Mononuclear cell (primary cell): ENCODE data around the gene SHISA7. TPM values are rescaled to one million over a fixed set of nuclear protein-coding genes. Genes with fewer than 3 reads are reported as not detected.

Experiments used
- H3K27me3 ChIP-seq: 2 replicates; pipeline ENCODE4 v1.6.0; 2011; ENCODE audit warnings: low read length, control low read depth; ENCODE audit not compliant: insufficient read depth
- H3K4me1 ChIP-seq: 2 replicates; pipeline ENCODE4 v1.5.1; 2011; ENCODE audit warnings: mild to moderate bottlenecking, low read length, control low read depth; ENCODE audit not compliant: insufficient read depth
- H3K4me3 ChIP-seq: 2 replicates; pipeline ENCODE4 v1.5.1; 2011; ENCODE audit warnings: mild to moderate bottlenecking, low read length, moderate library complexity
- H3K9me3 ChIP-seq: 2 replicates; pipeline ENCODE4 v1.5.1; 2011; ENCODE audit warnings: low read depth, mild to moderate bottlenecking, control low read depth, low read length
- total RNA-seq: library from RNA; depleted of rRNA; stranded (reverse); fragments of >200 nt; gene quantifications from one replicate; pipeline ENCODE4 v1.2.3, GENCODE V29; 2012

The SHISA7 gene
- total RNA-seq, 1 donor, result not detected

DNA sequence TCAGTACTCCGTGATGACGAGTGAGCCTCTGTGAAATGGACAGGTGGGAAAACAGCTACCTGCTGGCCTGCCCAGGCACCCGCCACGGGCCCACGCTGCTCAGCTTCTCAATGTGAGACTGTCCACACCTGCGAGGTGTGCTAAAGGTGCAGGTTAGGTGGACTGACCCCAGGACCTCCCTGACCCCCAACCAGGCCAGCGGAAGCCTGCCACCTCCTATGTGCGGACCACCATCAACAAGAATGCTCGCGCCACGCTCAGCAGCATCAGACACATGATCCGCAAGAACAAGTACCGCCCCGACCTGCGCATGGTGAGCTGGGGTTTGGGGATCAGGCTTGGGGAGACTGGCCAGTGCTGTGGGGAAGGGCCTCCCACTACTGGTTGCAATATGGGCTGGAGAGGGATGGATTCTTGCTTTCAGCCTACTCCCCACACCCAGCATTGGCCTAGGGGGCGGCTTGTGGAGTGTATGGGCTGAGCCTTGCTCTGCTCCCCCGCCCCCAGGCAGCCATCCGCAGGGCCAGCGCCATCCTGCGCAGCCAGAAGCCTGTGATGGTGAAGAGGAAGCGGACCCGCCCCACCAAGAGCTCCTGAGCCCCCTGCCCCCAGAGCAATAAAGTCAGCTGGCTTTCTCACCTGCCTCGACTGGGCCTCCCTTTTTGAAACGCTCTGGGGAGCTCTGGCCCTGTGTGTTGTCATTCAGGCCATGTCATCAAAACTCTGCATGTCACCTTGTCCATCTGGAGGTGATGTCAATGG is 55.2 kb downstream of the SHISA7 start:
- no peaks in the 10 kb centered on the region for H3K27me3 ChIP-seq
- no peak overlapping the region for H3K4me3 ChIP-seq
- H3K4me1 ChIP-seq, result peaks cover 57% of the 10 kb centered on the region
- no peaks in the 10 kb centered on the region for H3K9me3 ChIP-seq

DNA sequence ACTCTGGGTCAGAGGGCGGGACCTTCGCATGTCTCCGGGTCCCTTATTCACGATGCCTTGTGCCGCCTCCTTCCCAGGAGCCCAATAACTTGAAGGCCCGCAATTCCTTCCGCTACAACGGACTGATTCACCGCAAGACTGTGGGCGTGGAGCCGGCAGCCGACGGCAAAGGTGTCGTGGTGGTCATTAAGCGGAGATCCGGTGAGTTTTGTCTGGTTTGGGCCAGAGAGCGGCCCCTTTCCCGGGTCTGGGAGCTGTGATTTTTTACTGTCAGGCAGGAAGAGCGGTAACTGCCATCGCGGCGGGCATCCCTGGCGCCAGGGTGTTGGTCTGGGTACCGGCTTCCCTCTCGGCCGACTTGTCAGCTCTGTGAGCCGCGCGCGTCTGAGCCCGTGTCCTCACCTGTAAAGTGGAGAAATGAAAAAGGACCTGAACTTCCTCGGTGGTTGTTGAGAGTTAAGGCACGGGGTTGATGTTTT is 56.6 kb downstream of the SHISA7 start:
- H3K9me3 ChIP-seq, result no peaks in the 10 kb centered on the region
- peaks cover 60% of the 10 kb centered on the region for H3K4me1 ChIP-seq
- peak overlapping the region; percentile 97 for H3K4me3 ChIP-seq

DNA sequence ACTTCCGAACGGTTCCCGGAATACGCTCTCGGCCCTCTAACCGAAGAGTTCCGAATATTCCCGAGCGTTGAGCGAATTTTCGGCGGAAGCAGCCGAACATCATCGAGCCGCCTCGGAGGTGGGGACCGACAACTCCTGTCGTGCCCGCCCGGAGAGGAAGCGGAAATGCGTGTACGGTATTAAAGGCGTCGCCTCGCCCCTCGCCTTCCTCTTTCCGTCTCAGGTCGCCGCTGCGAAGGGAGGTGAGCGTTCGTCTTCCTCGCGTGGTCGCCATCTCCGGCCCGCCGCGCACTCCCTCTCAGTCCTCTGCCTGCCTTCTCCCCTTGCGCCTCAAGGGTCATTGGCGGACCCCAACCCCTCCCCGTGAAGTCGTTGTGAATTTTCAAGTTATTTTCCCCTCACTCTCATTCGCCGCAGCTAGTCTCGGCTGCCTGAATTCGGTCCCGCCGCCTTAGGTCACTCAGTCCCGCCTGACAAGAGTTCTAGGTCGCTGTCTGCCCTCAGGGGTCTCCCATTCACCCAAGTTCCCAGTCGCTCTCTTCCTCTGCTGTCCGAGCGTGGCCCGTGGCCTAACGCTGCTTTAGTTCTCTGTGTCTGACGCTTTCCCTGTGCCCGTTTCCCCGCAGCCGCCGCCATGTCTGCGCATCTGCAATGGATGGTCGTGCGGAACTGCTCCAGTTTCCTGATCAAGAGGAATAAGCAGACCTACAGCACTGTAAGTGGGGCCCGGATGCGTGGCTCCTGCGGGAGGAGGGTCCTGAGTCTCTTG is 57.2 kb downstream of the SHISA7 start, which contains the start of gene RPL28:
Gene RPL28 (plus strand): TSS at position 209 of the 769 bp plus-strand sequence. CDS start 426 bp downstream, at position 635.
- Histone ChIP-seq H3K4me3 (peak within 1 kb of the TSS; percentile 97), H3K27me3 (no peaks in the 10 kb centered on the region), H3K9me3 (no peaks in the 10 kb centered on the region), H3K4me1 (peaks cover 56% of the 10 kb centered on the region)

More for the DNA sequence above, 56.6 kb downstream of the SHISA7 start:
- no peaks in the 10 kb centered on the region for H3K27me3 ChIP-seq

DNA sequence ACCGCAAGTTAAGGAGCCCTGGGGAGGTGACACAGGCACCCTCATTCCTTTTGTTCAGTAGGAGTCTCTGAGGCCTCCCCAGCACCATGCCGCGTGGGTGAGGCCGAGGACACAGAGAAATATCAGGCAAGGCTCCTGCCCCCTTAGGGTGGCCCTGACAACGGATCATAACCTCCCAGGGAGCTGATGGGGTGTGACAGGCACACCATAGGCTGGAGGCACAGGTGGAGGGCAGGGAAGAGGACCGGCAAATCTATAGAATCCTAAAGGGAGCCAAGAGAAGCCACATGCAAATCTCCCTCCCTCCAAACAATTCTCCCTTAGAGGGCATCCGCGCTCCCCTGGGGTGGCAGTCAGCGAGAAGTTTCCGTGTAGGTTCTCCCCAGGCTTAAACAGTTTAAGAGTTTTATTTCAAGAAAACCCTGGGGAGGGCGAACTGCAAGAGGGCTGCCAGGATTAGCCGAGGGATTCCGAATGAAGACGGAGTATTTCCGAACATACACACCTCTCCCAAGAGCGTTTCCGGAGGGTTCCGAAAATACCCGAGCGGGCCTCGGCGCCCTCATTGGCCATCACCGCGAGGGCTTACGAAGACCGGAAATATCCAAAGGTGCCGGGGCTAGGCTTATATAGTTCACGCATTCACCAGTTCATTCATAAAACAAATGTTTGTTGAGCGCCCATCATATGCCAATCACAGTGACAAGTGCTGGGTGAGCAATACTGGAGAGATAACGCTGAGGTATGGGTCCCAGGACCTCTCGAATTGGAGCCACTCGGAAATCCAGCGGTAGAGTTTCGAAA is 58.0 kb downstream of the SHISA7 start:
- Histone ChIP-seq H3K4me3 (peak overlapping the region; percentile 97), H3K9me3 (no peaks in the 10 kb centered on the region), H3K4me1 (peaks cover 56% of the 10 kb centered on the region), H3K27me3 (no peaks in the 10 kb centered on the region)

DNA sequence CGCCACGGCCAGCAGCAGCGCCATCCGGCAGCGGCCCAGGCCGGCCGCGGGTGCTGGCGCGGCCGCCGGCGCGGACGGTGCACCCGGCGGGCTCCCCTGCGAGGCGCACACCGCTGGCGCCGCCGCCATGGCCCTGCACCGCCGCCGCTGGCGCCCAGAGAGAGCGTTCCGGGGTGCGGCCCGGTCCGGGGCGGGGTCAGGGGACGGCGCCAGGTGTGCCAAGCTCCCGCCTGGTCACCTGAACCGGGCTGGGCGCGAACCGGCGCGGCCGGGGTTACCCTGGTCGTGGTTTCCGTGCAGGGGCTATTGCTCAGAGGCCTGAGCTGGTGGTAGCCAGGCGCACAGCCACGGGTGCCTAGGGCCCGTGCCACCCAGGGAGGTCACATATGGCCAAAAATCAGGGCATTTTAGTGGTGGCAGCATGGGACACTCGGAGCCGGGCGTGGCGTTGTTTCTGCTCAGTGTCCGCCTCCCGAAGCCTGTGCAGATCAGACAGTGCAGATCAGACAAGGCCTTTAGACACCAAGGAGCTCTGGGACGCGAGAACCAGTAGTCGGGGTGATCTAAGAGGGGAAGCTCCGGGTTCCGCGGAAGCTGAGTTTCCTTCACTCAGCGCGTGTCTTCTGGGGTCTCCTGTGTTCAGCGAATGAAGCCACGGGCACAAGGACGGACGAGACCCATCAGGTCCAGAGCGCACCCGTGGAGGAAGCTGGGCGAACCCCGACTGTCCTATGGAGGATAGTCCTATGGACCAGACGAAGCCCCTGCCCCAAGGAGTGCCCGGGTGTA is 58.8 kb downstream of the SHISA7 start, which contains the start of gene TMEM238:
Gene TMEM238 (minus strand): TSS at position 162 of the 789 bp plus-strand sequence. CDS start 33 bp downstream, at position 129.
- Histone ChIP-seq H3K4me1 (peaks cover 49% of the 10 kb centered on the region), H3K9me3 (no peaks in the 10 kb centered on the region), H3K27me3 (no peaks in the 10 kb centered on the region), H3K4me3 (peak within 1 kb of the TSS; percentile 97)

DNA sequence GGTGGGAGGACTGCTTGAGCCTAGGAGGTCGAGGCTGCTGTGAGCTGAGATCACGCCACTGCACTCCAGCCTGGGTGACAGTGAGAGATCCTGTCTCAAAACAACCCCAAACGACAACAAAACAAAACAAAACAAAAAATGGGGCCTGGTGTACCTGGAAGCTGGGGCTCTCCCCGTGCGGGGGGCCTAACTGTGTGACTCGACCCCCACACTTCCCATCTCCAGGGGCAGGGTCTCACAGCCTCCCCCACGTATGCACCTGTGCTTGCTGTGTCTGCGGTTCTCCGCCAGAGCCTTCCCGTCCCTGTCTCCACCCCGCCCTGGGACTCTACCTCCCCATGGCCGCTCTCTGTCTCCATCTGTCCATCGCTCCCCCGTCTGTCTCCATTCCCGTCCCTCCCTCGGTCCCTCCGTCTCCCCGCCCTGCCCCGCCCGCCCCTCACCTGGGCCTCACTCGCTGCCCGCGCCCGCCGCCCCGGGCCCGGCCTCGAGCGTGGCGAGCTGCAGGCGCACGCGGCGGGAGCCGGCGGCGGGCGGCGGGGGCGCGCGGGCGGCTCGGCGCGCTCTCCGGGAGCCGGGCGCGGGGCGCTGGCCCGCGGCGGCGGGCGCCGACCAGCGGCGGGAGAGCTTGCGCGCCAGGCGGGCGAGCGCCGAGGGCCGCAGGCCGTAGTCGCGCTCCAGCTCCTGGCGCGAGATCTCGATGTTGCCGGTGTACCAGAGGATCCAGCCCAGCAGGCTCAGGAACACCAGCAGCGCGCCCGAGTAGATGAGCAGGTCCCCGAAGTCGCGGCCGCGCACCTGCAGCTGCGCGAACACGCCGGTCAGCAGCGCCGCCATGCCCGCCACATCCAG is 59.6 kb downstream of the SHISA7 start:
- no peaks in the 10 kb centered on the region for H3K9me3 ChIP-seq
- H3K4me3 ChIP-seq, result peak overlapping the region; percentile 38
- no peaks in the 10 kb centered on the region for H3K27me3 ChIP-seq
- peaks cover 41% of the 10 kb centered on the region for H3K4me1 ChIP-seq

DNA sequence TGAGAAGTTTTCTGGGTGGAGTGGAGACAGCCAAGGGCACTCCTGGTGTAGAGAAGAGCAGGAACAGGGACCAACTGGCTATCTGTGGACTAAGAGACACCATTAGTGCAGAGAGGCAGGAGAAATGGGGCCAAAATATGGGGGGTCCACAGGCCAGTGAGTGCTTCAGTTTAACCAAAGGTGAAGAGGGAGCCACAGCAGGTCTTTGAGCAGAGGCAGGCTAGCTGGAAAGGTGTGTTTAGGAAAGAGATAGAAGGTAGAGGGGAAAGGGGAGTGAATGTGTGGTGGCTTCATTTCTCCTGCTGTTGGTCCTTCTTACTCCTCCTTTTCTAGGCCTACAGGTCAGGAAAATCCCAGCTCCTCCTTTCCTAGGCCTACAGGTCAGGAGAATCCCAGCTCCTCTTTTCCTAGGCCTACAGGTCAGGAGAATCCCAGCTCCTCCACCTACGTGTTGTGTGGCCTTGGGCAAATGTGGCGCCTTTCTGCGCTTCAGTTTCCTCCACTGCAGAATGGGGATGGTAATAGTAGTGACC is 60.5 kb downstream of the SHISA7 start:
- no peaks in the 10 kb centered on the region for H3K27me3 ChIP-seq
- H3K4me3 ChIP-seq, result no peak overlapping the region
- H3K9me3 ChIP-seq, result no peaks in the 10 kb centered on the region
- peaks cover 32% of the 10 kb centered on the region for H3K4me1 ChIP-seq

DNA sequence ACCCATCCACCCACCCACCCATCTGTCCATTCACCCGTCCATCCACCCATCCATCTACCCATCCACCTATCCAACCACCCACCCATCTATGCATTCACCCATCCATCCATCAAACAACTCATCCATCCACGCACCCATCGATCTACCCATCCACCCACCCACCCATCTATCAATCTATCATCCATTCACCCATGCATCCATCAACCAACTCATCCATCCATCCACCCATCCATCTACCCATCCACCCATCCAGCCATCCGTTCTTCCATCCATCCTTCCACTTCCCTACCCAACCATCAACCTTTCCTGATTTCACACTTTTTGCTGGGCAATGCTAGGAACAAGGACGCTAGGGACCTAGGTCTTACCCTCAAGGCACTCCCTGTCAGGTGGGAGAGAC is 61.1 kb downstream of the SHISA7 start:
- Histone ChIP-seq H3K4me3 (no peak overlapping the region), H3K4me1 (peaks cover 26% of the 10 kb centered on the region)

DNA sequence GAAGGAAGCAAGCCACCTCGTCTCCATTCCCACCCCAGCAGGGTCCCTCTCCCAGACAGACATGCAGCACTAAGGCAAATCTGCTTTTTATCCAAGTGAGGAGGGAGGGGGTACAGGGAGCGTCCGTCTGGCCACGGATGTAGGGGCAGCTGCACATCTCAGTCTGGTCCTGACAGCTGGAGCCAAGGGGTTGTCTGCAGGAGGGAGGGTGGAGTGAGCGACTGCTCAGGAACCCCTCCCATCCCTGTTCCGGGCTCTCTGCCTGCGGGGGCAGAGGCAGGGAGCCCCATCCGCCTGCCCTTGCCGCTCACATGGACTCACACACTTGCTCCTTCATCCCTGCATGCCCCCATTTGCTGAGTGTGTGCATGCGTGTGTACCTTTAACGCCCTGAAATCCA is 63.9 kb downstream of the SHISA7 start:
- Histone ChIP-seq H3K9me3 (no peaks in the 10 kb centered on the region), H3K27me3 (peaks cover 8% of the 10 kb centered on the region), H3K4me1 (peaks cover 10% of the 10 kb centered on the region), H3K4me3 (no peak overlapping the region)

More for the DNA sequence above, 61.1 kb downstream of the SHISA7 start:
- H3K9me3 ChIP-seq, result no peaks in the 10 kb centered on the region
- no peaks in the 10 kb centered on the region for H3K27me3 ChIP-seq

Other genes with a start within 250 kb of the SHISA7 start
- not detected for gene PTPRH, start 233.8 kb downstream of the SHISA7 start, total RNA-seq
- gene TMEM86B, start 214.5 kb downstream of the SHISA7 start, total RNA-seq, result 2.0 TPM
- 62.5 TPM for gene PPP6R1, start 184.3 kb downstream of the SHISA7 start, total RNA-seq
- gene HSPBP1, start 163.2 kb downstream of the SHISA7 start, total RNA-seq, result 7.9 TPM
- gene BRSK1, start 159.3 kb downstream of the SHISA7 start, total RNA-seq, result 0.52 TPM
- gene TMEM150B, start 118.0 kb downstream of the SHISA7 start, total RNA-seq, result 2.0 TPM
- 14.3 TPM for gene KMT5C, start 103.4 kb downstream of the SHISA7 start, total RNA-seq
- not detected for gene COX6B2, start 88.6 kb downstream of the SHISA7 start, total RNA-seq
- gene GARIN5B, start 80.0 kb downstream of the SHISA7 start, total RNA-seq, result not detected
- 0.10 TPM for gene IL11, start 72.8 kb downstream of the SHISA7 start, total RNA-seq
- not detected for gene TMEM190, start 66.5 kb downstream of the SHISA7 start, total RNA-seq
- 1.9 TPM for gene TMEM238, start 59.0 kb downstream of the SHISA7 start, total RNA-seq
- gene RPL28, start 57.4 kb downstream of the SHISA7 start, total RNA-seq, result 605 TPM
- gene UBE2S, start 35.5 kb downstream of the SHISA7 start, total RNA-seq, result 20.7 TPM
- 4.5 TPM for gene ISOC2, start 18.3 kb upstream of the SHISA7 start, total RNA-seq
- gene C19orf85, start 21.5 kb upstream of the SHISA7 start, total RNA-seq, result not detected
- 3.5 TPM for gene ZNF628, start 33.3 kb upstream of the SHISA7 start, total RNA-seq
- 1.9 TPM for gene NAT14, start 41.9 kb upstream of the SHISA7 start, total RNA-seq
- gene SSC5D, start 45.1 kb upstream of the SHISA7 start, total RNA-seq, result 0.10 TPM
- gene SBK2, start 93.8 kb upstream of the SHISA7 start, total RNA-seq, result not detected
- gene SBK3, start 102.2 kb upstream of the SHISA7 start, total RNA-seq, result not detected
- gene ZNF579, start 137.5 kb upstream of the SHISA7 start, total RNA-seq, result 2.7 TPM
- gene FIZ1, start 156.2 kb upstream of the SHISA7 start, total RNA-seq, result 2.2 TPM
- gene ZNF524, start 157.0 kb upstream of the SHISA7 start, total RNA-seq, result 9.6 TPM
- gene ZNF865, start 162.3 kb upstream of the SHISA7 start, total RNA-seq, result 3.3 TPM
- gene ZNF784, start 181.3 kb upstream of the SHISA7 start, total RNA-seq, result 6.3 TPM
- 14.4 TPM for gene ZNF580, start 197.7 kb upstream of the SHISA7 start, total RNA-seq
- 19.0 TPM for gene ZNF581, start 200.3 kb upstream of the SHISA7 start, total RNA-seq
- 1.9 TPM for gene CCDC106, start 204.9 kb upstream of the SHISA7 start, total RNA-seq
- gene U2AF2, start 211.7 kb upstream of the SHISA7 start, total RNA-seq, result 55.6 TPM
- gene EPN1, start 231.9 kb upstream of the SHISA7 start, total RNA-seq, result 23.5 TPM